CD4-positive, alpha-beta T cell (primary cell): ENCODE data around the gene SLC35D2. TPM values are rescaled to one million over a fixed set of nuclear protein-coding genes. Genes with fewer than 3 reads are reported as not detected.
A peak's percentile ranks its signal among the peaks of the same experiment; 100 is the strongest.

Experiments used
- ATAC-seq: fragments of 200-7000 bp; cut with Tn5 transposase; one replicate; pipeline ENCODE4 v1.10.0; 2022; ENCODE audit warnings: mild to moderate bottlenecking; ENCODE audit not compliant: poor library complexity
- CTCF ChIA-PET: fragments of 350-600 bp; sonication (Branson Sonifier 250); formaldehyde crosslinking; loops from one replicate; lab custom pipeline; 2021; ENCODE audit warnings: antibody characterized with exemption, inconsistent platforms; lab: Charles Lee
- POLR2A ChIA-PET: fragments of 350-600 bp; sonication (Branson Sonifier 250); formaldehyde crosslinking; loops from one replicate; lab custom pipeline; 2021; ENCODE audit warnings: antibody characterized with exemption, inconsistent platforms; lab: Charles Lee
- DNase-seq, 14 experiments: peaks; one replicate each; pipeline ENCODE4 v3.0.0-alpha.2; 2013 to 2020; ENCODE audit warnings: mixed read lengths in 2 of 14
- H3K27ac ChIP-seq, 2 donors: one replicate each; pipeline versions ENCODE4 v1.5.1 to v1.7.0; 2013; ENCODE audit warnings: low read length in 2 of 2, low read depth in 1 of 2, mild to moderate bottlenecking in 1 of 2
- H3K27me3 ChIP-seq, 2 experiments: 1 replicate in 1 of 2; 2 replicates in 1 of 2; pipeline versions ENCODE4 v1.6.1 to v1.7.0; 2013; ENCODE audit warnings: low read length in 2 of 2, control low read depth in 1 of 2, mild to moderate bottlenecking in 1 of 2, moderate library complexity in 1 of 2; ENCODE audit not compliant: insufficient read depth in 2 of 2, control insufficient read depth in 1 of 2
- H3K36me3 ChIP-seq: one replicate; pipeline ENCODE4 v1.6.1; 2013; ENCODE audit warnings: low read length, control low read depth; ENCODE audit not compliant: insufficient read depth
- H3K4me1 ChIP-seq: one replicate; pipeline ENCODE4 v1.6.1; 2013; ENCODE audit warnings: low read length, control low read depth; ENCODE audit not compliant: insufficient read depth
- H3K4me3 ChIP-seq: one replicate; pipeline ENCODE4 v1.5.1; 2013; ENCODE audit warnings: mild to moderate bottlenecking, low read length, moderate library complexity
- H3K9me3 ChIP-seq, 2 experiments: 1 replicate in 1 of 2; 2 replicates in 1 of 2; pipeline versions ENCODE4 v1.6.1 to v1.7.0; 2013; ENCODE audit warnings: low read length in 2 of 2, mild to moderate bottlenecking in 2 of 2, control low read depth in 1 of 2, moderate library complexity in 1 of 2; ENCODE audit not compliant: control insufficient read depth in 1 of 2, insufficient read depth in 1 of 2
- H3K27ac Mint-ChIP-seq: one replicate; pipeline ENCODE4 v1.8.0; 2020; ENCODE audit warnings: mixed read lengths
- H3K27me3 Mint-ChIP-seq: one replicate; pipeline ENCODE4 v1.8.0; 2021; ENCODE audit warnings: mixed read lengths
- H3K36me3 Mint-ChIP-seq: one replicate; pipeline ENCODE4 v1.8.0; 2021; ENCODE audit warnings: low read depth, mixed read lengths
- H3K4me1 Mint-ChIP-seq: one replicate; pipeline ENCODE4 v1.8.0; 2021; ENCODE audit warnings: low read depth, mixed read lengths
- H3K4me3 Mint-ChIP-seq: one replicate; pipeline ENCODE4 v1.8.0; 2020; ENCODE audit warnings: mild to moderate bottlenecking, mixed read lengths
- H3K9me3 Mint-ChIP-seq: one replicate; pipeline ENCODE4 v1.8.0; 2020; ENCODE audit warnings: mixed read lengths
- intact Hi-C, 2 experiments: fragments of 100-400 bp; cut with DNase I in 1 of 2; cut with micrococcal nuclease in 1 of 2; formaldehyde crosslinking; loops; one replicate each; pipeline versions ENCODE4 v1.15.1 to v1.9.0; 2023 to 2025; cut with DNase I, micrococcal nuclease
- total RNA-seq, 174 experiments: library from RNA in 2 of 174; stranded (reverse) in 2 of 174; gene quantifications; one replicate each; pipeline ENCODE4 v1.2.3 and lab custom pipeline; 2021 to 2026
- TF ChIP-seq, protein P1 (sequence below): fragments of 200-600 bp; IDR thresholded peaks from one replicate; pipeline ENCODE4 v1.8.0; 2022; ENCODE audit warnings: antibody characterized with exemption, mild to moderate bottlenecking

SLC35D2 gene
- total RNA-seq, 2 experiments from 2014 or later = 13.2 to 14.7 TPM

DNA sequence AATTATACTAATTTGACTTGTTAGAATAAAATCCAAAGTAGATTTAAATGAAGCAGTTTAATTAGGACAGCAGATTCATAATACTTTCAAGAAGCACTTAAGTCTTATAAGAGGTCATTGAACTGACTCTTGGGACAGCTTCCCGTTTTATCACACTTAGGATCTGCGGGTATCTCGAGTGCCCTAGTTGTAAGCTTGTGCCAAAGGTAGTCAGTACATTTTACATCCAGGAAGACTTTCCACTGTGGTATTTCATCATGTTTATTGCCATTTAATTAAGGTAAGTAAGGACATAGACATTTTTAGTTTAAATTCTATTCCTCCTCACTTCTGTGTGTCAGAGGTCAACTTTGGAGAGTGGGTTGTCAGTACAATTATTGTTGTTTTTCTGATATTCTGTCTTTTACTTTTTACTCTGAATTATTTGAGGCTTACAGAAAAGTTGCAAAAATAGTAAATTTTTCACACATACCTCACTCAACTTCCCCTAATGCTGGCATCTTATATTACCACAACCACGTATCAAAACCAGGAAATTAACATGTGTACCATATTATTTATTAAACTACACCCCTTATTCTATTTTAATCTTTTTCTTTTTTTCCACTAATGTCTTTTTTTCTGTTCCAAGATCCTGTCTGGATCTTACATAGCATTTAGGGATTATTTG, 42.1 kb upstream of the SLC35D2 start:
- no peaks in the 10 kb centered on the region for H3K9me3 ChIP-seq
- no peaks in the 10 kb centered on the region for H3K27me3 ChIP-seq
- ATAC-seq = no peak
- Mint-ChIP-seq H3K4me3 (no peak overlapping the region), H3K27ac (no peak overlapping the region), H3K4me1 (peaks cover 1% of the 10 kb centered on the region), H3K36me3 (no peaks in the 10 kb centered on the region), H3K9me3 (no peaks in the 10 kb centered on the region), H3K27me3 (no peaks in the 10 kb centered on the region)
- peaks cover 4% of the 10 kb centered on the region for H3K4me1 ChIP-seq
- no peaks in the 10 kb centered on the region for H3K36me3 ChIP-seq
- TF ChIP-seq, protein P1, sequence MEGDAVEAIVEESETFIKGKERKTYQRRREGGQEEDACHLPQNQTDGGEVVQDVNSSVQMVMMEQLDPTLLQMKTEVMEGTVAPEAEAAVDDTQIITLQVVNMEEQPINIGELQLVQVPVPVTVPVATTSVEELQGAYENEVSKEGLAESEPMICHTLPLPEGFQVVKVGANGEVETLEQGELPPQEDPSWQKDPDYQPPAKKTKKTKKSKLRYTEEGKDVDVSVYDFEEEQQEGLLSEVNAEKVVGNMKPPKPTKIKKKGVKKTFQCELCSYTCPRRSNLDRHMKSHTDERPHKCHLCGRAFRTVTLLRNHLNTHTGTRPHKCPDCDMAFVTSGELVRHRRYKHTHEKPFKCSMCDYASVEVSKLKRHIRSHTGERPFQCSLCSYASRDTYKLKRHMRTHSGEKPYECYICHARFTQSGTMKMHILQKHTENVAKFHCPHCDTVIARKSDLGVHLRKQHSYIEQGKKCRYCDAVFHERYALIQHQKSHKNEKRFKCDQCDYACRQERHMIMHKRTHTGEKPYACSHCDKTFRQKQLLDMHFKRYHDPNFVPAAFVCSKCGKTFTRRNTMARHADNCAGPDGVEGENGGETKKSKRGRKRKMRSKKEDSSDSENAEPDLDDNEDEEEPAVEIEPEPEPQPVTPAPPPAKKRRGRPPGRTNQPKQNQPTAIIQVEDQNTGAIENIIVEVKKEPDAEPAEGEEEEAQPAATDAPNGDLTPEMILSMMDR = no peak
- intact Hi-C loops = no loop called here
- H3K27ac ChIP-seq = no peak overlapping the region
- ChIA-PET CTCF (no interaction called here), POLR2A (no interaction called here)
- H3K4me3 ChIP-seq = no peak overlapping the region
- DNase-seq = peak in 1 of 14 experiments; percentile 62

DNA sequence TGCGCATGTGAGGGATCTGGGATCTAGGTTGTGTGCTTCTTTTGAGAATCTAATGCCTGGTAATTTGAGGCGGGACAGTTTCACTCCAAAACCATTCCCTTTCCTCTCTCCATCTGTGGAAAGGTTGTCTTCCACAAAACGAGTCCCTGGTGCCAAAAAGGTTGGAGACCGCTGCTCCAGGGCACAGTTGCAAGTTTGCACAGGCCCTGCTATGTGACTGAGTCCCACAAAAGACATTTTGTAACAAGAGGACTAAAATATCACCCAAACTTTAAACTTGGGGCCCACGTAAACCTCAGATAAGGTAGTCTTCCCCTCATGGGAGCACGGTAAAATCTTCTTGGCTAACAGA, 40.5 kb upstream of the SLC35D2 start:
- Mint-ChIP-seq H3K27ac (no peak overlapping the region), H3K4me3 (no peak overlapping the region), H3K27me3 (no peaks in the 10 kb centered on the region), H3K36me3 (no peaks in the 10 kb centered on the region), H3K9me3 (no peaks in the 10 kb centered on the region), H3K4me1 (peaks cover 16% of the 10 kb centered on the region)
- TF ChIP-seq, protein P1 = no peak
- POLR2A ChIA-PET = no interaction called here
- CTCF ChIA-PET = no interaction called here
- Histone ChIP-seq H3K4me1 (peaks cover 12% of the 10 kb centered on the region), H3K9me3 (no peaks in the 10 kb centered on the region), H3K27me3 (no peaks in the 10 kb centered on the region), H3K4me3 (no peak overlapping the region), H3K27ac (no peak overlapping the region), H3K36me3 (no peaks in the 10 kb centered on the region)
- DNase-seq (no peak), ATAC-seq (no peak)
- intact Hi-C loops = no loop called here

DNA sequence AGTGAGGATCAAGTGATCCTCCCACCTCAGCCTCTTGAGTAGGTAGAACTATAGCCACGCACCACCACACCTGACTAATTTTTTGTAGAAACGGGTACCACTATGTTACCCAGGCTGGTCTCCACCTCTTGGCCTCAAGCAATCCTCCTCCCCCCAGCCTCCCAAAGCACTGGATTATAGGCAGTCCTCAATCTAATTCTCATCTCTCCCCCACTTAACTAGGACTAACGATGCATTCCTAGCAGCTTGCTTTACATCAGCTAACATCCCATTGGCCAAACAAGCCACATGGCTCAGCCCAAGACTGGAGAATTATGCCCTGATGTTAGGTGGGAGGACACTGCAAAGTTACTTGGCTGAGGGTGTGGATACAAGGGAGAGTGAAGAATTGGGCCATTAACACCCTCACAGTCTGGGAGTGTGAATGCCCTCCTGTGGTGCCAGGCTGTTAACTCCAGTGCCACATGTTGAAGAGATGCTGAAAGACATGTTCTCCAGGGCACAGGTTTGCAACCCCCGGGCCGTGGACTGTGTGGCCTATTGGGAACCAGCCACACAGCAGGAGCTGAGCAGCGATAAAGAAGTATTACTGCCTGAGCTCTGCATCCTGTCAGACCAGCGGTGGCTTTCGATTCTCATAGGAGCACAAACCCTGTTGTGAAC, 39.9 kb upstream of the SLC35D2 start:
- no peaks in the 10 kb centered on the region for H3K36me3 Mint-ChIP-seq
- Histone ChIP-seq H3K9me3 (no peaks in the 10 kb centered on the region), H3K36me3 (no peaks in the 10 kb centered on the region), H3K4me3 (no peak overlapping the region), H3K27ac (no peak overlapping the region), H3K27me3 (no peaks in the 10 kb centered on the region), H3K4me1 (peaks cover 13% of the 10 kb centered on the region)
- H3K27me3 Mint-ChIP-seq = no peaks in the 10 kb centered on the region
- DNase-seq (no peak), ATAC-seq (no peak)
- POLR2A ChIA-PET = interaction anchor here (1.0 kb wide), 1 partner anchor 27 kb away, joined by 3 read pairs; no protein-coding TSS in a partner anchor
- H3K4me3 Mint-ChIP-seq = no peak overlapping the region
- H3K9me3 Mint-ChIP-seq = no peaks in the 10 kb centered on the region
- intact Hi-C loops = no loop called here
- H3K27ac Mint-ChIP-seq = no peak overlapping the region
- CTCF ChIA-PET = no interaction called here
- peaks cover 16% of the 10 kb centered on the region for H3K4me1 Mint-ChIP-seq
- TF ChIP-seq, protein P1 = no peak
